Measurements from ENCODE around the gene SEC61A1.
A peak's percentile ranks its signal among the peaks of the same experiment; 100 is the strongest.

Gene SEC61A1

GRCh38 chr3:128084675-128085021 is 32.4 kb downstream of the SEC61A1 start:
- TF ChIP-seq CTCF (IDR thresholded peaks at IDR 0.05; ENCODE audit: control insufficient read depth, extremely low read depth, insufficient read depth) = no peak
- no peak overlapping the region for H3K4me3 ChIP-seq (ENCODE audit: low read depth, low read length)
- DNase-seq (ENCODE audit: low read depth) = peak; percentile 99

DNA sequence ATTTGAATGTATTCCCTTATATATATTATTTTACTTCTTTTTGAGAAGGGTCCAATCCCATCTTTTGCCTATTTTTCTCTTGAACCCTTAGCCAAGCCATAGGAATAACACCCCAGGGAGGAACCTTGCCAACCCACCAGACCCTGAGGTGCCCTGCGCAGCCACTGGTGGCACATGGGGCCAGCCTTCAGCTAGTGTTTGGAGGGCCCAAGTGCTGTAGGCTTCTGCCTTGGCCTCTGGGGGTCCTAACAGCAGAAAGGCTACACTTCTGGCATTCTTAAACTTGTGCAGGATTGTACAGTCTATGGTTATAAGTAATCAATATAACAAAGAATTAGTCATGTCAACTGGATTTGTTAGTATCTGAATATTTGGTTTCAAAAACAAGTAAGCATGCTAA is 36.9 kb downstream of the SEC61A1 start:
- no peak for TF ChIP-seq CTCF (IDR thresholded peaks at IDR 0.05; ENCODE audit: control insufficient read depth, extremely low read depth, insufficient read depth)
- no peak overlapping the region for H3K4me3 ChIP-seq (ENCODE audit: low read depth, low read length)
- no peak for DNase-seq (ENCODE audit: low read depth)

GRCh38 chr3:128091586-128091985 is 39.3 kb downstream of the SEC61A1 start:
- DNase-seq (ENCODE audit: low read depth) = no peak
- no peak for TF ChIP-seq CTCF (IDR thresholded peaks at IDR 0.05; ENCODE audit: control insufficient read depth, extremely low read depth, insufficient read depth)
- H3K4me3 ChIP-seq (ENCODE audit: low read depth, low read length) = no peak overlapping the region

DNA sequence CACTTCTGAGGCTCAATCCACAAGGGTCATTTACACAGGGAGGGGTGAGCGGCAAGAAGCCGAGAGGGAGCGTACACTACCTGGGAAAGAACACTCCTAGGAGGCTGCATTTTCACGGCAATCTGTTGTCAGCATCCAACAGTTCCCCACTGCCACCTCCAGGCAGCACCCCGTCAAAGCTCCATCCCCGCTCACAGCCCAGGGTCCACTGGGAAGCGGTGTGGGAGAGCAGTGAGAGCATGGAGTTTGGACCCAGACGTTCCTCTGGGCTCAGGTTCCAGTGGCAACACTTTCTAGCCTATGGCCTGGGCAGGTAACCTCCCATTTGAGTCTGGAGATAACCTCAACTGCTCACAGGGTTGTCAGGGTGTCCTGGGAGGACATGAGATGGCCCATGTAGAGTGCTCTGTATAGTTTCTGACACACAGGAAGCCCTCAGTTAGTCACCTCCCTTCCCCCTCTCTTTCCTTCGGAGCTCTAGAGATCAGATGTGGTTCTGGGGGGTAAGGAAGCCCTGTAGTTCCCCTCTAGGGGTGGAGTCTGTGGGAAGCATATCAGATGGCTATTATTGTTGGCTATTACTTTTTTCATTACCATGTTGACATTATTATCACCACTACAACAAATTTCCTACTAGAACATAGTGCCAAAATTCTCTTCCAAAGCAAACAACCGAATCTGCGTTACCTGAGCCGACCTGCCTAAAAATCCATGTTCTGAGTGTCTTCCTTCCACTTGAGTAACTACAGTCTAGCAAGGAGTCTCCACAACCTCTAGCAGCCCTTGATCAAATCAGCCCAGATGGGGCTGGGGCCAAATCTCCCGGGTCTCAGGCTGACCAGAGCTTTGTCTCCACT is 42.3 kb downstream of the SEC61A1 start:
- peak; percentile 77 for DNase-seq (ENCODE audit: low read depth)
- peak; percentile 14; the same call in 1 of the 2 replicates for TF ChIP-seq CTCF (IDR thresholded peaks at IDR 0.05; ENCODE audit: control insufficient read depth, extremely low read depth, insufficient read depth)
- 0 out of 2 replicates have a peak overlapping the region, but pooled peaks have one; percentile 3 for H3K4me3 ChIP-seq (ENCODE audit: low read depth, low read length)

GRCh38 chr3:128095222-128095703 is 43.0 kb downstream of the SEC61A1 start:
- TF ChIP-seq CTCF (IDR thresholded peaks at IDR 0.05; ENCODE audit: control insufficient read depth, extremely low read depth, insufficient read depth) = peak; percentile 87
- H3K4me3 ChIP-seq (ENCODE audit: low read depth, low read length) = 0 out of 2 replicates have a peak overlapping the region, but pooled peaks have one; percentile 3
- DNase-seq (ENCODE audit: low read depth) = peak; percentile 82

DNA sequence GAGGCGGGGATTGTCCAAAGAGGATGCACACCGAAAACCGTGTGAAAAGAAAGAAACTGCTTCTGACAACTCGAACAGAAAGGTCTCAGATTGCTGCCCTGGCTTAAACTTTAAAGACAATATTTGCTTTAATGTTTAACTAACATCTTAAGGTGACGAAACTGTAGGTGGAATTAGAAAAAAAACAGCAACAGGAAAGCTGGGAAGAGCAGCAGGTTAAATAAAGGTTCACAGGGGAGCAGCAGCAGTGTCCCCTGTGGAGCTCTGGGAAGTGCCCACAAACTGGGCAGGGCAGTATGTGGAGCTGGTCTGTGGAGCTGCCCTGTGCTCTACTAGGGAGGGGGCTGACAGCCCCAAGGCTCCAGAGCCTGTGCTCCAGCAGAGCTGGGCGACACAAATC is 46.0 kb downstream of the SEC61A1 start:
- DNase-seq (ENCODE audit: low read depth) = no peak
- TF ChIP-seq CTCF (IDR thresholded peaks at IDR 0.05; ENCODE audit: control insufficient read depth, extremely low read depth, insufficient read depth) = no peak
- H3K4me3 ChIP-seq (ENCODE audit: low read depth, low read length) = no peak overlapping the region
